GM12878 (cell line): ENCODE measurements around the gene ZNF732. TPM values are rescaled to one million over a fixed set of nuclear protein-coding genes. Genes with fewer than 3 reads are reported as not detected.

Experiments
- BCLAF1 ChIP-seq: fragments of 450-650 bp; IDR thresholded peaks from 2 replicates; pipeline ENCODE4 v1.6.1; 2017; ENCODE audit warnings: antibody characterized with exemption, mild to moderate bottlenecking, moderate library complexity
- CHD1 ChIP-seq: IDR thresholded peaks from 2 replicates; pipeline ENCODE4 v1.6.1; 2012; ENCODE audit warnings: low read depth, low read length, improper control_type of control experiment
- ETV6 ChIP-seq, 2 experiments: fragments of 450-650 bp in 1 of 2; IDR thresholded peaks in 1 of 2; conservative IDR thresholded peaks in 1 of 2; 2 replicates each; pipeline ENCODE4 v1.6.1; 2014; ENCODE audit warnings: antibody characterized with exemption in 1 of 2, borderline replicate concordance in 1 of 2, low read depth in 1 of 2, mild to moderate bottlenecking in 1 of 2, moderate library complexity in 1 of 2
- LARP7 ChIP-seq: fragments of 450-650 bp; IDR thresholded peaks from 2 replicates; pipeline ENCODE4 v1.6.1; 2017; ENCODE audit warnings: mild to moderate bottlenecking
- MYB ChIP-seq: fragments of 150-350 bp; IDR thresholded peaks from 2 replicates; pipeline ENCODE4 v1.6.1; 2014; ENCODE audit warnings: mild to moderate bottlenecking, low read depth, low read length, borderline replicate concordance
- POLR2A ChIP-seq: IDR thresholded peaks from 2 replicates; pipeline ENCODE4 v1.6.1; 2011; ENCODE audit warnings: low read depth, mild to moderate bottlenecking, low read length
- RAD51 ChIP-seq: fragments of 450-650 bp; IDR thresholded peaks from 2 replicates; pipeline ENCODE4 v1.6.1; 2016; ENCODE audit warnings: moderate library complexity, mild to moderate bottlenecking, inconsistent platforms
- SRF ChIP-seq, 2 experiments: IDR thresholded peaks; 2 replicates each; pipeline ENCODE4 v1.6.1; 2011; ENCODE audit warnings: low read depth in 2 of 2, low read length in 2 of 2, mild to moderate bottlenecking in 1 of 2, moderate library complexity in 1 of 2
- WRNIP1 ChIP-seq: IDR thresholded peaks from 2 replicates; pipeline ENCODE4 v1.6.1; 2011; ENCODE audit warnings: low read depth, low read length, improper control_type of control experiment, borderline replicate concordance
- ZBTB4 ChIP-seq: fragments of 450-650 bp; formaldehyde crosslinking; IDR thresholded peaks from 2 replicates; pipeline ENCODE4 v1.4.0; 2022; ENCODE audit warnings: mild to moderate bottlenecking, moderate library complexity
- ZNF687 ChIP-seq: fragments of 450-650 bp; IDR thresholded peaks from 2 replicates; pipeline ENCODE4 v1.6.1; 2017; ENCODE audit warnings: mild to moderate bottlenecking, moderate library complexity
- polyA plus RNA-seq, 11 experiments: library from polyadenylated mRNA; depleted of rRNA in 4 of 11; unstranded in 6 of 11; stranded (reverse) in 5 of 11; fragments of >200 nt; fragmentation: Nextera tagmentation in 4 of 11; fragmentation: Illumina TruSeq in 1 of 11; extraction: Ambion mirVana in 4 of 11; extraction: Trizol in 1 of 11; gene quantifications; 1 replicate in 1 of 11; 2 replicates in 10 of 11; pipeline versions ENCODE4 v1.2.1 to v1.2.3, GENCODE V29; 2011 to 2016; ENCODE audit warnings: inconsistent platforms in 2 of 11, missing spikeins in 2 of 11, low read depth in 1 of 11
- total RNA-seq, 4 experiments: library from RNA; depleted of rRNA in 3 of 4; stranded (reverse); fragments of >200 nt in 3 of 4; fragmentation: Illumina TruSeq in 1 of 4; extraction: Trizol in 1 of 4; gene quantifications; 2 replicates each; pipeline versions ENCODE4 v1.2.1 to v1.2.3, GENCODE V29; 2013 to 2021
- TF ChIP-seq, protein P1 (sequence below): fragments of 450-650 bp; IDR thresholded peaks from 2 replicates; pipeline ENCODE4 v1.6.1; 2018; ENCODE audit warnings: borderline replicate concordance, mild to moderate bottlenecking; ENCODE audit not compliant: partially characterized antibody
- TF ChIP-seq, protein P2 (sequence below): IDR thresholded peaks from 2 replicates; pipeline ENCODE4 v1.6.1; 2011; ENCODE audit warnings: low read depth, low read length, improper control_type of control experiment, borderline replicate concordance

ZNF732 gene
- total and polyA plus RNA-seq, 10 of the 15 experiments (the other 5 are each of a cell fraction or from before 2014, with no cell fraction given): not detected

- TF ChIP-seq ZNF687: no peak
- no peak for TF ChIP-seq CHD1
- TF ChIP-seq BCLAF1: no peak
- TF ChIP-seq RAD51: no peak
- TF ChIP-seq ZBTB4 (CRISPR knock-in tag): no peak
- TF ChIP-seq WRNIP1: no peak
- no peak for TF ChIP-seq ETV6 (conservative IDR thresholded peaks at IDR 0.05 in 1 of 2, IDR thresholded peaks at IDR 0.05 in 1 of 2; ENCODE audit: borderline replicate concordance in 1 of 2, low read depth in 1 of 2)
- no peak for TF ChIP-seq POLR2A
- TF ChIP-seq, protein P1, sequence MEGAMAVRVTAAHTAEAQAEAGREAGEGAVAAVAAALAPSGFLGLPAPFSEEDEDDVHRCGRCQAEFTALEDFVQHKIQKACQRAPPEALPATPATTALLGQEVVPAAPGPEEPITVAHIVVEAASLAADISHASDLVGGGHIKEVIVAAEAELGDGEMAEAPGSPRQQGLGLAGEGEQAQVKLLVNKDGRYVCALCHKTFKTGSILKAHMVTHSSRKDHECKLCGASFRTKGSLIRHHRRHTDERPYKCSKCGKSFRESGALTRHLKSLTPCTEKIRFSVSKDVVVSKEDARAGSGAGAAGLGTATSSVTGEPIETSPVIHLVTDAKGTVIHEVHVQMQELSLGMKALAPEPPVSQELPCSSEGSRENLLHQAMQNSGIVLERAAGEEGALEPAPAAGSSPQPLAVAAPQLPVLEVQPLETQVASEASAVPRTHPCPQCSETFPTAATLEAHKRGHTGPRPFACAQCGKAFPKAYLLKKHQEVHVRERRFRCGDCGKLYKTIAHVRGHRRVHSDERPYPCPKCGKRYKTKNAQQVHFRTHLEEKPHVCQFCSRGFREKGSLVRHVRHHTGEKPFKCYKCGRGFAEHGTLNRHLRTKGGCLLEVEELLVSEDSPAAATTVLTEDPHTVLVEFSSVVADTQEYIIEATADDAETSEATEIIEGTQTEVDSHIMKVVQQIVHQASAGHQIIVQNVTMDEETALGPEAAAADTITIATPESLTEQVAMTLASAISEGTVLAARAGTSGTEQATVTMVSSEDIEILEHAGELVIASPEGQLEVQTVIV: no peak
- TF ChIP-seq LARP7: no peak
- TF ChIP-seq MYB: no peak
- TF ChIP-seq, protein P2, sequence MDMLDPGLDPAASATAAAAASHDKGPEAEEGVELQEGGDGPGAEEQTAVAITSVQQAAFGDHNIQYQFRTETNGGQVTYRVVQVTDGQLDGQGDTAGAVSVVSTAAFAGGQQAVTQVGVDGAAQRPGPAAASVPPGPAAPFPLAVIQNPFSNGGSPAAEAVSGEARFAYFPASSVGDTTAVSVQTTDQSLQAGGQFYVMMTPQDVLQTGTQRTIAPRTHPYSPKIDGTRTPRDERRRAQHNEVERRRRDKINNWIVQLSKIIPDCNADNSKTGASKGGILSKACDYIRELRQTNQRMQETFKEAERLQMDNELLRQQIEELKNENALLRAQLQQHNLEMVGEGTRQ: no peak
- no peak for TF ChIP-seq SRF (IDR thresholded peaks at IDR 0.05; ENCODE audit: low read depth in 2 of 2, low read length in 2 of 2)
Measured at GRCh38 chr4:242121-242848, 63.0 kb downstream of the ZNF732 start (continued).
